ENCODE data around the gene GPR183.
"Not testable (repeated sequence)": the region's sequence is repeated elsewhere in the genome, so short reads cannot be mapped to it uniquely, and the experiment has no call there.

Gene GPR183

GRCh38 chr13:99270518-99270917 lies 36.7 kb downstream of the GPR183 start:
- DNase-seq (ENCODE audit: low read depth): no peak

GRCh38 chr13:99269627-99270241 lies 37.5 kb downstream of the GPR183 start:
- DNase-seq (ENCODE audit: low read depth): no peak

DNA sequence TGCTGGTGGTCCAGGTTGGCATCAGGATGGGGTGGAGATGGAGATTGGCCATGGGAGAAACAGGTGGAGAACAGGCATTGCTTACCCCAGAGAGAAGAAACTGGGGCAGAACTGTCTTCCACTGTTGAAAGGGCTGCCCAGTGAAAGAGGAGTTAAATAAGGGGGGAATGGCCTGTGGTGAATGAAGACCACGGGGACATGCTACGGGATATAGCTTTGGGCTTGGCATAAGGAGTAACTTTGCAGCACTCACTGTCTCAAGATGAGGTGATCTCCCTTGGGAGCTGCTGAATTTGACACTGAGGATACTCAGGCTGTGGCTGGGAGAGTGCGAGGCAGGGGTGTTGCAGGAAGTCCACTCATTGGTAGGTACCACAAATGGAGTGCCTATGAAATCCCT lies 38.4 kb downstream of the GPR183 start:
- no peak for DNase-seq (ENCODE audit: low read depth)

DNA sequence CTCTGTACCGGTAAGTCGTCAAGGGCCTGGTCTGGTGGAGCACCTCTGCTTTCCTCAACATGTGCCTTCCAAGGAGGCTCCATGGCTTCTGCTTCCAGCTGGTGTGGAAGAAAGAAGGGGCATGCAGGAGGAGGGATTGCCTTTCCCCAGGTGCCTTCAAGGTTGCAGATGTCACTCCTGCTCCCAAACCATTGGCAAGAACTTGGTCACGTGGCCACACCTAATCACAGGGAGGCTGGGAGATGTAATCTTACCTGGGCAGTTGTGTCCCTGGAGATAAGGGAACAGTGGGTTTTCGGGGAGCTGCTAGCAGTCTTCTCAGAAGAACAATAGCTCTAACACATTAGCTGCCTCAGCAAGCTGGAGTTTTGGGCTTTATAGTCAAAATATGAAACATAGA lies 39.3 kb downstream of the GPR183 start:
- DNase-seq (ENCODE audit: low read depth): no peak

DNA sequence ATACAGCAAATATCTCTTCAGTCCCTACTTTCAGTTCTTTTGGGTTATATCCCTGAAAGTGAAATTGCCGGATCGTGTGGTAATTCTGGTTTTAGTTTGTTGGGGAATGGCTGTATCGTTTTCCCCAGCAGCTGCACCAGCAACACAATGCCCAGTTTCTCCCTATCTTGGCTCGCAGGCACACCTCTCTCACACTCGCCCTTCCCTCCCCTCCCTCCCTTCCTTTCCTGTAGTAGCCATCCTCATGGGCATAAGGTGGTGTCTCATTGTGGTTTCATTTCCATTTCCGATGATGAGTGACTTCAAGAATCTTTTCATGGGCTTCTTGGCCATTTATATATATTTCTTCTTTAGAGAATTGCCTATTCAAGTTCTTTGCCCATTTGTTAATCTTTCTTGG lies 40.4 kb downstream of the GPR183 start:
- DNase-seq (ENCODE audit: low read depth): no peak

GRCh38 chr13:99265821-99266426 lies 41.3 kb downstream of the GPR183 start:
- no peak for DNase-seq (ENCODE audit: low read depth)

- no peak for DNase-seq (ENCODE audit: low read depth)
These were observed 41.9 kb downstream of the GPR183 start for GRCh38 chr13:99265162-99265800.

DNA sequence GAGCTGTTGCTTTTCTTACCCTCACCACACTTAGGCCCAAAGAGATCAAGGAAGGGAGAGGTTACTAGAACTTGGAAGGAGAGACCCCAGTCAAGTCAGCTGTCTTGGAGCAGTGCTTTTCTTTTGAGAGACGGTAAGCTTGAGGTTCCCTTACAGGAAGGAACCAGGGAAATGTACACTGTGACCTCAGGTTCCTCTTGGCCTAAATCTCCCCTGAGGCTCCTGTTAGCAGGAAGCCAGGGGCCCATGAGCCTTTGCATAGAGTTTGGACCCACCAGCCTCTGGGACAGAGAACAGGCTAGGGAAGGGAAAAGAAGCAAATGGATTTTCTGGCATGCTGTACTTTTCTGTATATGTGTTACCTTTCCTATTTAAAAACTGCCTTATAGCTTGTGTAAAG lies 43.1 kb downstream of the GPR183 start:
- DNase-seq (ENCODE audit: low read depth): no peak

DNA sequence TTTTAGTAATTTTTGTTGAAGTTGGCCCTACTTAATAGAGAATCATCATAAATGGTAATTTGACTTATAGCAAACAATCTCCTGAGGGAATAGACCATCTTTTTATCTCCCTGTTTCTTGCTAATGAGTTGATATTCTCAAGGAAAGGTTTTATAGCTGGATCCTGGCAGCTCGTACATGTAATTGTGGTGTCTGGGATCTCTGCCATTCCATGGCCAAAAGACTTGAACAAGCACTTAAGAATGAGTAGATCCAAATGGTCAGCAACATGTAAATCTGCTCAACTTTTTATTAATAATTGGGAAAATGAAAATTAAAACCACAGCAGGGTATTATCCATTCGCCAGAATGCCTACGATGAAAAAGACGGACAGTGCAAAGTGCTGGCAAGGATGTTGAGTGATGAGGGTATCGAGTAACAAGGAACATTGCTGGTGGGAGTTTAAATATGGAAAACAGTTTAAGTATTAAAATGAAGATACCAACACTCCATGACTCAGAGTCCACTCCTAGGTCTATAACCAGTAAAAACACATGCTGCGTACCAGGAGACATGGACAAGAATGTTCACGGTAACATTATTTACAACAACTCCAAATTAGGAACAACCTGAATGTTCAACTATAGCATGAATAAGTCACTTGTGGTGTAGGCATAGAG lies 43.9 kb downstream of the GPR183 start:
- no peak for DNase-seq (ENCODE audit: low read depth)

GRCh38 chr13:99261059-99261458 lies 46.1 kb downstream of the GPR183 start:
- DNase-seq (ENCODE audit: low read depth): no peak

DNA sequence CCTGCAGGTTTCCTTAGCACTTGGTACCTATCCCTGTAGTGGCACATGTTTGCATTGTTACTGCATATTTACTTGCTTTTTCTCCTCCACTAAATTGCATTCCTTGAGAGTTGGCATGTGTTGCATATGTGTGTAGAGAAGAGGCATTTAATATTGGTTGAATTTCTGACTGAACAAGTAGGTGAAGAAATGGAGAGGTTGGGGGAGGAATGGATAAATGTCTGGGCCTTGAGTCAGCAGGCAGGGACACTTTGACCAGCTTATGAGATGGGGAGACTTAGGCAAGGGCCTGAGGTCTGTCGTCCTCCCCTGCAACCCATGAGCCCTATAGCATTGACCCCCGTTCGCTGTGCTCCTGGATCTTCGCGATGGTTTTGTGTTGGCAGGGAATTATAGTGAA lies 47.0 kb downstream of the GPR183 start:
- no peak for DNase-seq (ENCODE audit: low read depth)

DNA sequence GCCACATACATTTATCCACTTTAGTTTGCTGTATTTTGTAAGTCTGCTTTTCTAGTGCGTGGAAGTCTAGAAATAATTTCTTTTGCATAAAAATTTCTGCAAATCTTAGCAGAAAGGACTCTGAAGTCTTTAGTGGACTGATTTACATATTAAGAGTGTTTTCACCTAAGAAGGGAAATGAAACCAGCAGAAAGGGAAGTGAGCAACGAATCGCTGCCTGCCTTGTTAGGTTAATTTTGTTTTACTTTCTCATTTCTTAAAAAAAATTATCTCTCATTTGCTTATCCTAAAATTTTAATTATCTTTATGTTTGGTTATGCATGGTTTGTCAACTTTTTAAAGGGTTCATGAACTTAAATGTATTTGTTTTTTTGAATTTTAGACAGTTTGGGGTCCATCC lies 48.3 kb downstream of the GPR183 start:
- DNase-seq (ENCODE audit: low read depth): no peak

DNA sequence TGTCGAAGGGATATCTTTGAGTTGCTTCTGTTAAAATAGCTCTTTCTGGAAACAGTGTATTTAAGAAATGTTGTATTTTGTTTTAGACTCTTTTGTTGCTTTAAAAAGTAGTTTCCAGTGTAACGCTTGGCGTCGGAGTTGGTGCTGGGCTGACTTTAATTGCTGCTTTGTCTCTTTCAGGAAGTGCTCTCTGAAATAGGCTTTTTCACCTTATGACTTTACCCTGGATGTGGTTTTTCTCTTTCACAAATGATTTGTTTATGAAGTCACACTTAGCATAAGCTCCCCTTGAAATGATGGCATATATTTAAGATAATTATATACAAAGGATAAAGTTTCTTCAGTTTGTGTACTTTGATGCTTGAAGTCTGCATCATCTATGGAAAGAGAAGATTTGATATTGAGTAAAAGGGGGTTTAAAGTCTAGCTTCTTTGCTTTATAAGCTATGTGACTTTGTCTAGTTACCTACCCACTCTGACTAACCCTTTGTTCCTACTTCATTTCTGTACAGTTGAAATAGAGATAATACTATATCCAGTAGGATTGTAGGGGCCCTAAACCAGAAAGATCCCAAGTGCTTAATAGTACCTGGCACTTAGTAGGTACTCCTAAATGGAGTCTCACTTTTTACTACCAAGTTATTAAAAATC lies 48.9 kb downstream of the GPR183 start, which contains the start of gene GPR18:
GPR18 (minus strand) TSS at position 170 of the 651 bp plus-strand sequence. CDS start 2,507 bp downstream, outside the sequence.
- no peak for DNase-seq (ENCODE audit: low read depth)

DNA sequence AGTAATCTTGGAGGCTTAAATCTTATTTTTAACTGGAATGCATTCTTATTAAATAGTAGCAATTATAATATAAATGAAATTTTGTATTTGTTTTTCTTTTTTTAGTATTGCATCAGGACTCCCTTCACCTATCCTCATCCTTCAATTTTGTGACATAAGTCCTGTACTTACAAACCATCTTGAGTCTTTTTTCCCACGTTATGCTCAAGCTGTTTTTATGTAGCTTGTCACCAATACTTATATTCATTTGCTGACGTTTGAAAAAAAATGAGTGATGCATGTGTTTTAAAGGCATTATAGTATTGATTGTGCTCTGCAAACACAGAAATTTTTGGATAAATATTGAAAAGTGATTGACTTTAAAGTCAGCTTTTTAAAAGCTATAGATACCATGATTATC lies 49.9 kb downstream of the GPR183 start:
- DNase-seq (ENCODE audit: low read depth): no peak

GRCh38 chr13:99256709-99257108 lies 50.5 kb downstream of the GPR183 start:
- DNase-seq (ENCODE audit: low read depth): no peak

DNA sequence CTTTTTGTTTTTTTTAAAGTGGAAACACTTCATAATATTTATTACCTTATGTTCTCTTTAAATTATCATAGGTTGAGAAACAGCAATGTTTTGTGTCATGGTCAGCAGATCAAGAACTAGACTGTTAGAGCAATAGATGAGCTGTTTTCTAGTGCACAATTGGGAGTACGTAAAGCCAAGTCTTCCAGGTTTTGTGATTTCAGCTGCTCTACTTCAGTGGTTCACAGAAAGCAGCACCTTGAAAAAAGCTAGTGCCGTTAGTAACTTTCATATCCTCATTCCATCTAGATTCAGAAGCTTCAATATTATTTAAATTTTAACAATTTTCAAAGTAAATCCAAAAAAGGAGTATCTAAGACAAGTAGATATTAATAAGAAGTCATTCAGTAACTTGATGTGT lies 50.9 kb downstream of the GPR183 start:
- DNase-seq (ENCODE audit: low read depth): no peak

GRCh38 chr13:99255271-99255670 lies 51.9 kb downstream of the GPR183 start:
- DNase-seq (ENCODE audit: low read depth): no peak

DNA sequence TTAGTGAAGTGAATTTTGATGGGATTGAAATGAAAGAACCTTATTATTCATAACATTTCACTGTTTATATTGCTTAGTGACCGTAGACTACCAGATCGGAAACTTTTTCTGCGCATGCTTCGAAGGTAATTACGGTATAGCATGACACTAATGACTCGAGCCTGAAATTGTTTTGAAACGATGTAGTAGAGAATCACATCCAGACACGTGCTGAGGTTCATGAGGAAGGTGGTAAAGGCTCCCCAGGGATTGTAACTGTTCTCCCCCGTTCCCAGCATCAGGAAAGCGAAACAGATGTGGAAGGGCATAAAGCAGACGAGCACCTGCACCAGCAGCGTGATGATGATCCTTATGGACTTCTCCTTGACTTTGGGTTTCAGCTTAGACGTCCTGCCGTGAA lies 52.4 kb downstream of the GPR183 start:
- no peak for DNase-seq (ENCODE audit: low read depth)

GRCh38 chr13:99251921-99252320 lies 55.3 kb downstream of the GPR183 start:
- no peak for DNase-seq (ENCODE audit: low read depth)

- DNase-seq (ENCODE audit: low read depth): no peak
These were observed 56.0 kb downstream of the GPR183 start for GRCh38 chr13:99250982-99251825.

- DNase-seq (ENCODE audit: low read depth): not testable (repeated sequence)
These were observed 57.6 kb downstream of the GPR183 start for GRCh38 chr13:99249606-99250005.

DNA sequence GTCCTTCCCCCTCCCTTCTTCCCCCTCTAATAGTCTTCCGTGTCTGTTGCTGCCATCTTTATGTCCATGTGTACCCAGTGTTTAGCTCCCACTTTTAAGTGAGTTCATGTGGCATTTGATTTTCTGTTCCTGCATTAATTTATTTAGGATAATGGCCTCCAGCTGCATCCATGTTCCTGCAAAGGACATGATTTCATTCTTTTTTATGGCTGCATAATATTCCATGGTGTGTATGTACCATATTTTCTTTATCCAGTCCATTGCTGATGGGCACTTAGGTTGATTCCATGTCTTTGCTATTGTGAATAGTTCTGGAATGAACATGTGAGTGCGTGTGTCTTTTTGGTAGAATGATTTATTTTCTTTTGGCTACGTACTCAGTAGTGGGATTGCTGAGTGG lies 58.0 kb downstream of the GPR183 start:
- DNase-seq (ENCODE audit: low read depth): not testable (repeated sequence)

All from stimulated activated CD8-positive, alpha-beta memory T cell treated with anti-CD3 and anti-CD28 coated beads, Interleukin-12 subunit alpha, Interleukin-12 subunit beta, amount 100 ng/mL, for 1 hour (primary cell).